HUDEP-2 (cell line): ENCODE data around the gene FAM53B.

Experiments used
- DNase-seq, 76 experiments: peaks; one replicate each; lab custom pipeline; 2025; ENCODE audit not compliant: unreplicated experiment in 76 of 76; lab: John Stamatoyannopoulos, UW

FAM53B gene

DNA sequence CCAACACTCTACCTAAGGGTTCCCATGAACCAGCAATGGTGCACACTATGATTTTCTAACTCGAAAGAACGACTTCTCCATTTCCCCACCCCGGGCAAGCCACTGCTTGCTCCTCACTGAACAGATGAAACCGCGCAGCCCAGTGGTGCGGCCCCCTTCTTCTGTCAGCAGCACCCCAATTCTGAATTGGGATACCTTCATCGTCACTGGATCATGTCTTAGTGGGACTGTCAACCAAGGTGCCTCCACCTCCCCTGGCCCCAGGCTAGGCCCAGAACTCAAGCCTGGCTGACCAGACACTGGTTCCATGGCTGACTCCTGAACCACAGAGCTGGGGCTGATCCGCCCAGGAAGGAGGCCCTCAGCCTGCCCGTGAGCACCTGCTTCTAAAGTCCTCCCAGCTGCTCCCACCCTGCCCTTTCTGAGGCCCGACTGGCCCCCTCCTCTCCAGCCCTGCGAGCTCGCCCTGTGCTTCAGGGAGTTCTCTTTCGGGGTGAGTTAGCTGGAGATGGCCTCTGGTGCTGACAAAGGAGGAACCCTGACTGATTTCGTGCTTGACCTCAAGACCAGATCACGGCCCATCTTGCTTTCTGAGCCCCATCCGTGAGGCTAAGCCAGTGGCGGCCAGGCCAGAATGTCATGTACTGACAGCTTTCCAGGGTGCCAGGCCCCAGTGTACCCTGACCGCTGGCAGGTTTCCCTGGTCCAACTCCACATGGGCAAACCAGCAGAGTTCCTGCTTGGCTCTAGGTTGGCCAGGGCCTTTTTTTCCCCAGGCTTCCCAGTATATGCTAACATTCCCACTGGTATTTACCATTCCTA, 44.5 kb downstream of the FAM53B start:
- no peak for DNase-seq

DNA sequence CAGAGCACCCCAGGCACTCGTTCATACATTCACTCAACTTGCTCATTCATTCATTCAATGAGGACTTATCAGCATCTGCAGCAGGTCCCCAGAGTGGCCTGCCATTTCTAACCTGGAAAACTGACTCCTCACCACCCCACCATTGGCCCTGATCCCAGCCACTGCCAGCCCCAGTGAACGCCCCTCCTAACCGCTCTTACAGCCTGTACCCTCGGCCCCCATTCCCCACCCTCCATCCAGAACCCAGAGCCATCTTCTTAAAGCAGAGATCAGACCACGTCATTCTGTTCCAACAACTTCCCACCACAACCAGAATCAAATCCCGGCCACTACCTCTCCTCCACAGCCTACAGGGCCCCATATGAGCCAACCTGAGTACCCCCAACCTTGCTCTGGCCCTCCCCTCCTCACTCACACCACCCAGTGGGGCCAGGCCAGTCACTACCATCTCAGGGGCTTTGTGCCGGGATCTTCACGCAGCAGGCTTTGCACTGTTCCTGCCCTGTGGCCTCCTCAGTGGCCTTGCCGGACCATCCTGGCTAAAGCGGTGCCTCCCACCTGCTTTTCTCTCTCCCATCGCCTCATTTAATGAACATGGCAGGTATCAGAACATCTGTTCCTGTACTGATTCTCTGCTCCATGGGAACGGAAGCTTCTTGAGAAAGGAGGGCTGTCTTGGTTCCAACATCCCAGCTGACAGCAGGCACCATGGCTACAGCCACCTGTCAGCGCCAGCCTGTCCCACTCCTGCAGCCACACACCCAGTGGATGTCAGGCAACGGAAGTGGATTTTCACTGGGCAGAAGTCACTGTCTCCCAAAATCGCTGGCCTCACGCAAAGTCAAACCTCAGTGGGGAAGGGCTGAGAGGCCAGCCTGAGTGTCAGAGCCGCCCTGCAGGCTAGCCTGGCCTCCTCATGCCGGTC, 45.4 kb downstream of the FAM53B start:
- DNase-seq: peak in 28 of 76 experiments; percentile 7 to 55 (median 21)

DNA sequence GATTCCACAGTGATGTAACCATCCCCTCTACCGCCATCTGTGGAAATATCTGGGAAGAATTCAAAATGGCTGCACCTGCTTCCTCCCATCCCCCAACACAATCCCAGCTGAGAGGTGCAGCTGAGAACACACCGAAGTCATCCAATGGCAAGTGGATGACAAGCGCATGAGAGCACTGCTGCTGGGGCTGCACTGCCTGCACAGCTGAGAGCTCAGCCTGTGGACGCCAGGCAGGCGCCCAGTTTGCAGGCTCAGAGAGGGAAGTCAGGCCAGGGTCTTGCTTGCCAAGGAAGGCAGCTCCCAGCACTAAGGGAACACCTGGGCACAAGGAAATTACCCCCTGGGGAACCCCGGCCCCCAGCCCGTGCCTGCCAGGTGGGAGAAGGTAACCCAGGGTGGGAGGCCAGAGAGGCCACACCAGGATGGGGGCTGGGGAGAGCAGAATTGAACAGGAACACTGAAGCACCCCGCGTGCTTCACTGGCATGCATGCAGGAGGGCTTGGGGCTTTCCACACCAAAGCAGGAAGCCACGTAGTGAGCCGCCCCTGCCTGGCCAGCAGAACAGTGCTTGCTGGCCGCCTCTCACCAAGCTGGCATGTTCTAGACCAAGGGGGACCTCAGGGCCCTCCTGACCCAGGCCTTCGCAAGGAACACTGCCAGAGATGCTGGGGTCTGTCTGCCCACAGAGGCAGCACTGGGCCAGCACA, 46.2 kb downstream of the FAM53B start:
- DNase-seq: no peak

DNA sequence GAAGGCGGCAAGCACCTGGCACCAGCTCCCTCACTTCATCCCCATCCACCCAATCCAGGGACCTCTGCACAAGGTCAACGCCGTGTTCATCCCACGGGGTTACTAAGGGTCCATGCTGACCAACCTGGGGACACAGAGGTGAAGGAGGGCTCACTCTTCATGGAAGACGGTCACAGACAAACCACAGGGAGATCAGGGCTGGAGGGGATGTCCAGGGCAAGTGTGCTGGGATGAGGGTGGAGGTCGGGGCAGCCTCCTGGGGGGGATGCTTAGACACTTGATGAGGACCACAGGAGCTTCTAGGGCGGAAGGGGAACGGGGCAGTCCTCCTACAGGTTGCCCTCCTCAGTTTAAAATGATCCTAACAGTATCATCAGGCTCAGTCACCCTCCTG, 46.7 kb downstream of the FAM53B start:
- no peak for DNase-seq

DNA sequence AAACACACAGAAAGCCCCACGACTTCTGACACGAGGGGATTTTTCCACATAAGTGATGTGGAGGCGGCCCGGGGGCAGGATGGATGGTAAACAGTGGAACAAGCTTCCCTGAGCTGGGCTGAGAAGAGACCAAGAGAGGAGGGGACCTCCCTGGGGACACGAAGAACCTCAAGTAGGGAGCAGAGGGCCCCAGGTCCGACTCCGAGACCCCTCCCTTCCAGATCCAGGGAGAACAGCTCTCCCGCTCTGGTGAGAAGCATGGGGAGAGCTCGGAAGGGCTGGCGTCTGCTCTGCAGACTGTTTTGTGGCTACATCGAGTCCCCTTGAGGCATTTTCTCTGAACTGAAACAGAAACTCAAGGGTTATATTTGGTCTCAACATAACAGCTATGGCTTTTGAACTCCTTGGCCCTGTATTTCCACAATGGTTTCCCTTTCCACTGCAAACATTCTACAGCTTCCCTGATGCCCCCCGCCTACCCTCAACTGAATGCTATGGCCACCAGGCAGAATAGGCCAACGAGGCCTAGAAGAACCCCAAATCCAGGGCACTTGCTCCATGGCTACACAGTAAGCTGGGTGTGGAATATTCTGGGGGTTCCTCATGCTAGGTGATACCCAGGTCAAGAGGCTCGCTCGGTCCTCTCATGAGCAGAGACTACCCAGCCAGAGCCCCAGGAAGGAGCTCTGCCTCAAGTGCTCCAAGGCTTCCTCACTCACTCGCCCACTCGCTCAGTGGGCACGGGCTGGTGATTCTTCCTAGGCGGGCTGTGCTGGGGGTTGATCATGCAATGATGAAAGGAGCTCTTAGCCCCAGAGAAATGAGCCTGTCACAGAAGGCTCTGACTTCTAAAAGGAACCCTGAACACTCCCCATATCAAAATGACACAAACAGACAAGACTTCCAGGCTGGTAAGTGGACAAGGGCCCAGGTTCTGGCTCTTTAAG, 47.5 kb downstream of the FAM53B start:
- DNase-seq: no peak

DNA sequence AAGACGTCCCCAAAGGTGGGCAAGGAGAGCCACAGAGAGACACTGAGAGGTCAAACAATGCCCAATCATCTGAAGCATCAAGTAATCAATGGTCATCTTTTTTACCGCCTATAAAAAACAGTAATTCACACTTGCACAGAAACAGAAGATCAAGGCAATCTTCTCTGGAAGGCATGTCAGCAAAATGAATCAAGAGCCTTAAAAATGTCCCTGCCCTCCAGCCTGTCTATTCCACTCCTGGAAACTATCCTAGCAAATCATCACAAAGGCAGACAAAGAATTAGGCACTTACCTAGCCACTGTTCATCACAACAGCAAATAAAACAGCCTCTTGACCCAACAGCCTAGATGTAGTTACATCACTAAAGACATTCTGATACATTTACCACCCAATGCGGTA, 48.9 kb downstream of the FAM53B start:
- DNase-seq: no peak

DNA sequence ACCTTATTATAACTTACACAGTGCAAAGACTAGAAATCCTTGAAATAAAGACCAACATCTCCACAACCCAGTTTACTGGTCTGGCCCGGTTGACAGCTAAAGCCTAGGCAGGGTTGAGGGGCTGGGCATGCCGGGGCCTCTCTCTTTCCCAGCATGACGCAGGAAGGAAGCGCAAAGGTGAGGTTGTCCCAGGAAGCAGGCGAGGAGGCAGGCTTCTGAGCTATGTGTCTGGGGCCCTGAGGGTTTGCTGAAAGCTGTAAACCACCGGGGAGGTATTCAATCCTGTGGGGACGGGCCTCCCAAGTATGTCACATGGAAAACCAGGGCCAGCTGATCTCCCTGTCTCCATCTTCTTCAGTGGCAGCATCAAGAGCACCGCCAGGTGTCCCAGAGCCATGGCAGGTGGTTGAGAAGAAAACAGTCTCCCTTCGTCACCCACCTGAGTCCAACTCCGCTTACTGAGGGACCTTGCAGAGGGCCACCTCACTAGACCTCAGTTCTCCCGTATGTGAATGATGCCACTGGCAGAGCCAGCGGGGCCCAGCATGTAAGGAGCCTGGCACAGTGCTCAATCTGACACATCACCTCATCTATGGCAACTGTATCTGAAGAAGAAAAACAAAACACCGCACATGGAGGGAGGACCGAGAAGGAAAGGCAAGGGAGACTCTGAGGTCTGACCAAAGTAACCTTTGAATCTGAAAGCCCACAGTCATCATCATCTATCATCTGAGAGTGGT, 49.5 kb downstream of the FAM53B start:
- no peak for DNase-seq

DNA sequence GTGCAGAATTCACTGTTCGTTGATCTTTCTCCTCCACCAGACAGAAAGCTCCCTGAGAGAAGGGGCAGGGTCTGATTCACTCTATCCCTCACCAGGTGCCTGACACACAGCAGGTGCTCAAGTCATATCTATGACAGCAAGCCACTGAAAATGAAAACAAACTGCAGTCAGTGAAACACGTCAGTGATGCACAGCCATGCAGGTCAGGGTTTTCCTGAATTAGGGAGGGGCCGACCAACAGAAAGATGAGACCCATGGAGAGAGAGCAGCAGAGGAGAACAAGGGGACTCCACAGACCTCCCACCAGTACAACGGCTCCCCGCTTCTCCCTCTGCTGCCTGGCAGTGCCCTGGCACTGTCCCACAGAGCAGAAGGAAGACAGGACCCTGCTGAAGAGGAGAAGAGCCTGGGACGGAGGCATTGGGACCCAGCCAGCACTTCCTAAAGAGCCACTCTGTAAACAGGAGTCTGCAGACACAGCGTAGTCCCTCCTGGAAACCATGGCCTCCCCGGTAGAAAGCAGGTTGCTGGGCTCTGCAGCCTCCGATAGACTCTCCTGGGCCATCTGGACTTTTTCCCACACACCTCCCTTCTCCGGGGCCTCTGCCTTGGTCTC, 50.3 kb downstream of the FAM53B start:
- DNase-seq: peak in 1 of 76 experiments; percentile 40

DNA sequence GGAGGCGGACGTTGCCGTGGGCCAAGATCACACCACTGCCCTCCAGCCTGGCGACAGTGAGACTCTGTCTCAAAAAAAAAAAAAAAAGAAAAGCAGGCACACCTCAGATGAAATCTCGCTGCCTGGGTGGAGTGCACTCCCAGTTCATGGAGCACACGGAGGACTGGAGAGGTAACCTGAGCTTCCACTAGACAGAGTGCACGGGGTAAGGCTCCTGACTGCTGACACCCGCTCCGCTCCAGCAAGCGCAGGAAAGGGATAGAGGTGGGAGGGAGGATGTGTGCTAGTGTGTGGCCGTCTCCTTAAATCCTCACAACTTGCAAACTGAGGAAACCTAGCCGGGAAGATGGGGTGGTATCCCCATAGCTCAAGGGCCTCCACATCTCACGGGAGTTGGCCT, 50.8 kb downstream of the FAM53B start:
- peak in 2 of 76 experiments; percentile 48 to 55 for DNase-seq

DNA sequence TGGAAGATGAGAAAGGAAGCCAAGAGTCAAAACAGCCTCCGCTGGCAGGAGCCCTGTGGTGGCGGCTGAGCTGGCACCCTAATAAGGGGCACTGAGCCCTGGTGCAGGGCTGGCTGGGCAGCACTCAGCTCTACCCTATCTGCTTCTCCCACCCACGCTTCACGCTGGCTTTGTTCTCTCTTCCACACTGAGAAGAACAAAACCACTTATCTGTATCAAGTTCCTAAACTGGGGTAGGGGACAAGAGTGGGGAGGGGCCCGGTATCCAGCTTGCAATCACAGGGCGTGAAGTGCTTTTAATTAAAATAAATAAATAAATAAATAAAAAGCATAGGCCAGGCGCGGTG, 52.1 kb downstream of the FAM53B start:
- DNase-seq: peak in 44 of 76 experiments; percentile 7 to 71 (median 34)

DNA sequence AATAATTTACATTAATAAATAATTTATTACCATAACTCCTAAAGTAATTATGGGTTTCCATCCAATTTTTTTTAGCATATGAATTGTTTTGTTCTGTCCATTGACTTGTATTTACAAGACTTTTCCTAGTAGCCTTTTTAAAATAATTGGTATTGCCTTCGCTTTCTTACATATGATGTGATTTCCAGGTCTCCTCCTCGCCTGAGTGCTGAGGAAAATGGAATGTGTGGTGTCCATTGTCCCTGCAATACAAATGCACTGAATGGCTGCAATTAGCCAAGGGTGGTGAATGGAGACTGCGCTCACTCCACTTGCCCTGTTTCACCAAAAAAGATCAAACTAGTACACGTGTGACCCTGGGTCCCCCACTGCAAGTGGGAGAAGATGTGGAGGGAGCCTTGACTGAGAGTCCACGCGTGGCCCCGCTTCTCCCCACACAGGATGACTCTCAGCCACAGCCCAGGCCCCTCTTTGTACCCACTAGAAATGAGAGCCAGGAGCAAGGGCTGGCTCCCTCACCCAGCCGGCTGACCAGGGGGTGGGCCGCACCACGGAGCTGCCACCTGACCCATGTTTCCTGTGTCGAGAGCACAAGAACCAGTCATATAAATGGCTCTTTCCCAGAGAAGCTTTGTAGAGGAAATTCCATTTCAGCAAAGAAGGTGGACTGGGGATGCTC, 52.6 kb downstream of the FAM53B start:
- no peak for DNase-seq

DNA sequence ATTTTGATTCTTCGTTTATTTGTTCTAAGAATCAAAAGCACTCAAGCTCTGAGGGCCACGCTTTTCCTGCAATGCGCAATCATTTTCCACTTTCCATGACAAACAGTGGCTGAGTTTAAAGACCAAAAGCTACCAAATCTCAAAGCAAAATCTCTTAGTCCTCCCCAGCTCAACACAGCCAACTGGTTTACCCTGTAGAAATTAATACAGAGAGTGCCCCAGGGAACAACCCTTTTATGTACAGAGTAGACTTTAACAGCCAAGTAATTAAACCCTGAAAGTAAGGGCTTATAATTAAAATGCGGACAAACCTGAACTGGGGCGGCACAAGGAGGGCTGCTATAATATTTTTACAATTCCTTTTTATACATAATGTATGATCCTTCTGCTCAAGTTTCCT, 53.2 kb downstream of the FAM53B start:
- no peak for DNase-seq

DNA sequence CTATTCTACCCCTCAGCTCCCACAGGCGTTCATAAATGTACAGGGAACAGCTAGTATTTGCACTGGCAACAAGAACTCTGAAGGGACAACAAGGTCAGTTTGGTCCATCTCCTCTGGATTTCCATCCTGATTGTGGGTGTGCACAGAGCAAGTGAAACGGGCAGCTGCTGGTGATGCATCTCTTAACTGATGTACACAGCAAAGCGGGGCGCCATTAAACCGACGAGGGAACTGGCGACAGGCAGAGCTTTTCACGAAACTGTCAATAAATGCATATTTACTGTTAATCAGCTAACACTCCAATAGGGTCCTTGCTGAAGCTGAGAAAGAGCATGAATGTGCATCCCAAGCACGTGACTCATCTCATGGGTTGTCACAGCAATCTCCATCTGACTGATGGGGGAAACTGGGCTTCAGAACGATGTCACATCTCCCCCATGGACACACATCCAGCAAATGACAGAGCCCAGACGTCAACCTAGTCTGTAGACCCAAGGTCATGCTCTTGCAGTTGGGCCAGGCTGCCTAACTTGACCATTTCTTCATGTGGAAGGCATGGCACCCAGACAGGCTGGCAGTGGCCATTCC, 54.2 kb downstream of the FAM53B start:
- DNase-seq: no peak

DNA sequence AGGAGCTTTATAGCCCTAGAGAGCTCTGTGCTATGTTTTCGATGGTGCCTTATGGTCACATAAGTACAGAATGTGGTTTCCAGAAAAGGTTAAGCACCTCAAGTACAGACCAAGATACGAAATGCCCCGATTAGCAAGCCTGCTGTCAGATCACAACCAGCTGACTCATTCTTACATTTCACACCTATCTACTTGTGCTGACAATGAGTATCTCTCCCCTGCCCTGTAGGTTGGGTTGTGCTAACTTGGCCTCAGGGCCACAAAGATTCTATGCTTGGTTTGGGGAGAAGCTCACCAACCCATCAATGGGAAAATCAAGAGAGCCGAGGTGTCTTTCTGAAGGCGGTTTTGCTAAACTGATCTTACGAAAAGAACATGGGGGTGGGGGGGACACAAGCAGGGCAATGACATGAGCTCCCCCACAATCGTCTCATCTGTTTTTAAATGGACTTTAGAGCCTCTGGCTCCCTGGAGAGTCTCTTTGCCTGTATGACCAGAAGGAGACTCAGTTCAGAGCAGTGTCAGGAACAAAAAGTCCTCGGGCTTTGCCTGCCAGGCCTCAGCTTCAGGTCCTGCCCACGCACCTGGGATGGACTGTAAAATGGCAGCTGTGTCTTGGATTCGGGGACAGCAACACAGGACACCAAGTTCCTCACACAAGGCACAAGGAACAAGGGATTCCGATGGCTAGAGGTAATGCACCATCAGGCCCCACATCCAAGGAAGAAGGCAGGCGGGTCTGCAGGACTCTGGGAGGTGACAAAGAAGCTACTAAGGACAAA, 55.1 kb downstream of the FAM53B start:
- peak in 67 of 76 experiments; percentile 11 to 78 (median 43) for DNase-seq

DNA sequence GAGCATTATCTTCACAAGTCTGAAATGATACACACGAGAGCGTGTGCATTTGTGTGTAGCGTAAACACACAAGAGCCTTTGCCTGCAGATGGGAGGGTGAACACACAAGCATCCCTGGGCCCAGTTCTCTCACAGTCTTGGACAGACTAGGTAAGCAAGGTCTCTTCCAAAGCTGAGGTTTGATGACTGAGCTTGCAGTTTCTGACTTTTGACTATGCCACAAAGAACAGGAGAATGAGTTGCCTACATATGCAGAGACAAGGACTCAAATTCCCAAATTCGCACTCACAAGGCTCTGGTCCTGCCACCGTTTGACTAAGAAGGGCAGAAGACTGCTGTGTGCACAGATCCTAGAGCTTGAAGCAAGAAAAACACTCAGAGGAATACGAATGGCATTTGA, 55.8 kb downstream of the FAM53B start:
- DNase-seq: no peak

DNA sequence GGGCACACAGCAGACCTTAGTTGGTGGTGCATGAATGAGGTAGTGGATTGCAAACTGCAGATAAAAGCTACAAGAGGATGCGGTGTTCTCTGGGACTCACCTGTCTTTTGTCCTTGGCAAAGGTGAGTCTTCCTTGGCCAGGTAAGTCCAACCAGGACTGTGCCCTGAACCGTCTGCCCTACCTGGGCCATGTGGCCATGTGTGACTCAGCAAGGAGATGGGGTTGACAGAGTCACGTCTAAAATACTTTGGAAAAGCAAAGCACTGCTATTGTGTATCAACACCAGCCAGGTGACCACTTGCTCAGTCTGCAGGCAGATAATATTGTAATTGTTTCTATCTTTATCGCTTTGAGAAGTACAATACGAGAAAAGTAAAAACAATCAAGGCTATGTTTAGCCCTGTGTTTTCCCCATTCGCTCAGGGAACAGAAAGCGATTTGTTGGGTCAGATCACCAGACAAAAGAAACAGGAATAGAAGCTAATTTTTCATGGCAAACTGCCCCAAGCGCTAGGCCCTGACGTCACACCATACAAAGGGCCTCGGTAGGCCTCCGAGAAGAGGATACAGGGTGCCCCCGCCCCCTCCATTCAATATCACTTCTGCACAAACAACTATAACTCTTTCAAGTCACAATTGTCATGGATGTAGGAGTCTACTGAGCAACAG, 57.3 kb downstream of the FAM53B start:
- DNase-seq: no peak

DNA sequence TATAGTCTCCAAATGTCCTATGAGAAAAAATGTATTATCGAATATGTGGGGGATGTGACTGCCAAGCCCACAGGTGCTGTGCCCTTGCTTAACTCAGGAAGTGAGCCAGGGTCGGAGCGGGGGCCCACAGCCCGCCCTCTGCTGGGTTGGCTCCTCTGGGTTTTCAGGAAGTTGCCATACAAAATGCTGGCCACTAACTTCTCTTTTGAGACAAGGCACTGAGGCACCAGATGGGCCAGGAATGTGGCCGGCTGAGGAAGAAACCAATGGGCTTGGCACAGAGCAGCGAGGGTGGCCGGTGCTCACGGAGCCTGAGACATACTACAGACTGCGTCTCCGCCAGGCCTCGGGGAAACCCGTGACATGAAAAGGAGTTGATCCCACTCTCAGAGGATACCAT, 58.9 kb downstream of the FAM53B start:
- no peak for DNase-seq
